DND-41 (cell line): ENCODE data around the gene PRKAG2.

Source experiments
- ATAC-seq: fragments of 200-7000 bp; cut with Tn5 transposase; 3 replicates; pipeline ENCODE4 v1.9.1; 2021; ENCODE audit warnings: low read depth; ENCODE audit not compliant: insufficient read depth
- DNase-seq: peaks from one replicate; pipeline ENCODE4 v3.0.0-alpha.2; 2020
- H2AFZ ChIP-seq: 2 replicates; pipeline ENCODE4 v1.6.0; 2012; ENCODE audit warnings: low read depth, low read length
- H3K27ac ChIP-seq: 2 replicates; pipeline ENCODE4 v1.5.1; 2012; ENCODE audit warnings: low read length, inconsistent platforms
- H3K27me3 ChIP-seq: fragments of 200-600 bp; sonication (generic); 2 replicates; pipeline ENCODE4 v1.6.0; 2012; ENCODE audit warnings: low read length, mild to moderate bottlenecking, inconsistent platforms; ENCODE audit not compliant: insufficient read depth, poor library complexity
- H3K36me3 ChIP-seq: 2 replicates; pipeline ENCODE4 v1.5.1; 2012; ENCODE audit warnings: low read length, inconsistent platforms; ENCODE audit not compliant: insufficient read depth
- H3K4me1 ChIP-seq: 2 replicates; pipeline ENCODE4 v1.5.1; 2012; ENCODE audit warnings: mild to moderate bottlenecking, low read length; ENCODE audit not compliant: insufficient read depth
- H3K4me2 ChIP-seq: 2 replicates; pipeline ENCODE4 v1.6.0; 2012; ENCODE audit warnings: mild to moderate bottlenecking, moderate library complexity, low read length, inconsistent platforms; ENCODE audit not compliant: insufficient read depth
- H3K4me3 ChIP-seq, 2 experiments: fragments of 200-600 bp in 1 of 2; shearing (Covaris generic) in 1 of 2; 2 replicates each; pipeline ENCODE4 v1.5.1; 2012 to 2016; ENCODE audit warnings: inconsistent platforms in 2 of 2, low read length in 2 of 2, mild to moderate bottlenecking in 2 of 2, low read depth in 1 of 2, moderate library complexity in 1 of 2
- H3K79me2 ChIP-seq: 2 replicates; pipeline ENCODE4 v1.6.0; 2012; ENCODE audit warnings: low read length, inconsistent platforms; ENCODE audit not compliant: insufficient read depth
- H3K9ac ChIP-seq: 2 replicates; pipeline ENCODE4 v1.6.0; 2012; ENCODE audit warnings: low read depth, mild to moderate bottlenecking, inconsistent platforms, low read length, moderate library complexity
- H3K9me3 ChIP-seq: 2 replicates; pipeline ENCODE4 v1.5.1; 2012; ENCODE audit warnings: low read length, moderate library complexity, mild to moderate bottlenecking, inconsistent platforms; ENCODE audit not compliant: insufficient read depth, severe bottlenecking
- H4K20me1 ChIP-seq: 2 replicates; pipeline ENCODE4 v1.6.0; 2012; ENCODE audit warnings: low read length; ENCODE audit not compliant: insufficient read depth
- CTCF ChIP-seq: IDR thresholded peaks from 2 replicates; pipeline ENCODE4 v1.5.1; 2012; ENCODE audit warnings: borderline replicate concordance, low read length, moderate library complexity, mild to moderate bottlenecking; ENCODE audit not compliant: poor library complexity, severe bottlenecking; ENCODE audit errors: extremely low read depth
- EZH2 ChIP-seq: IDR thresholded peaks from 3 replicates; pipeline ENCODE4 v1.6.1; 2012; ENCODE audit warnings: borderline replicate concordance, low read depth, mild to moderate bottlenecking, moderate library complexity, low read length, inconsistent platforms; ENCODE audit not compliant: severe bottlenecking

Gene PRKAG2

GRCh38 chr7:151549083-151549482, 327.8 kb downstream of the PRKAG2 start:
- Histone ChIP-seq H3K79me2 (no peaks in the 10 kb centered on the region), H4K20me1 (no peaks in the 10 kb centered on the region), H3K4me1 (no peaks in the 10 kb centered on the region), H3K4me3 (no peak overlapping the region), H3K36me3 (no peaks in the 10 kb centered on the region), H2AFZ (no peak overlapping the region), H3K27me3 (peaks cover 17% of the 10 kb centered on the region), H3K27ac (no peak overlapping the region), H3K4me2 (no peak overlapping the region), H3K9me3 (no peaks in the 10 kb centered on the region), H3K9ac (no peak overlapping the region)
- ATAC-seq, result no peak
- no peak for TF ChIP-seq CTCF
- no peak for TF ChIP-seq EZH2
- DNase-seq, result no peak

GRCh38 chr7:151544183-151544582, 332.7 kb downstream of the PRKAG2 start:
- no peak for ATAC-seq
- no peak overlapping the region for H3K4me3 ChIP-seq
- H4K20me1 ChIP-seq, result no peaks in the 10 kb centered on the region
- no peak overlapping the region for H2AFZ ChIP-seq
- no peak for DNase-seq
- H3K27me3 ChIP-seq, result peaks cover 19% of the 10 kb centered on the region
- H3K9me3 ChIP-seq, result no peaks in the 10 kb centered on the region
- H3K9ac ChIP-seq, result no peak overlapping the region
- no peak overlapping the region for H3K4me2 ChIP-seq
- no peak overlapping the region for H3K27ac ChIP-seq
- H3K79me2 ChIP-seq, result no peaks in the 10 kb centered on the region
- no peaks in the 10 kb centered on the region for H3K36me3 ChIP-seq
- TF ChIP-seq CTCF (no peak), EZH2 (no peak)
- H3K4me1 ChIP-seq, result no peaks in the 10 kb centered on the region

GRCh38 chr7:151542606-151543130, 334.2 kb downstream of the PRKAG2 start:
- no peaks in the 10 kb centered on the region for H3K36me3 ChIP-seq
- H2AFZ ChIP-seq, result no peak overlapping the region
- peaks cover 17% of the 10 kb centered on the region for H3K27me3 ChIP-seq
- ATAC-seq, result no peak
- no peak for DNase-seq
- H3K9ac ChIP-seq, result no peak overlapping the region
- no peak overlapping the region for H3K27ac ChIP-seq
- H3K4me1 ChIP-seq, result no peaks in the 10 kb centered on the region
- no peak overlapping the region for H3K4me2 ChIP-seq
- no peaks in the 10 kb centered on the region for H4K20me1 ChIP-seq
- H3K4me3 ChIP-seq, result no peak overlapping the region
- no peaks in the 10 kb centered on the region for H3K79me2 ChIP-seq
- no peaks in the 10 kb centered on the region for H3K9me3 ChIP-seq
- TF ChIP-seq EZH2 (no peak), CTCF (no peak)
